HS-5 (cell line): ENCODE results near the gene SEPTIN12.

ENCODE experiments used
- DNase-seq: peaks from one replicate; pipeline ENCODE4 v3.0.0-alpha.2; 2012; ENCODE audit warnings: low read depth

Gene SEPTIN12

DNA sequence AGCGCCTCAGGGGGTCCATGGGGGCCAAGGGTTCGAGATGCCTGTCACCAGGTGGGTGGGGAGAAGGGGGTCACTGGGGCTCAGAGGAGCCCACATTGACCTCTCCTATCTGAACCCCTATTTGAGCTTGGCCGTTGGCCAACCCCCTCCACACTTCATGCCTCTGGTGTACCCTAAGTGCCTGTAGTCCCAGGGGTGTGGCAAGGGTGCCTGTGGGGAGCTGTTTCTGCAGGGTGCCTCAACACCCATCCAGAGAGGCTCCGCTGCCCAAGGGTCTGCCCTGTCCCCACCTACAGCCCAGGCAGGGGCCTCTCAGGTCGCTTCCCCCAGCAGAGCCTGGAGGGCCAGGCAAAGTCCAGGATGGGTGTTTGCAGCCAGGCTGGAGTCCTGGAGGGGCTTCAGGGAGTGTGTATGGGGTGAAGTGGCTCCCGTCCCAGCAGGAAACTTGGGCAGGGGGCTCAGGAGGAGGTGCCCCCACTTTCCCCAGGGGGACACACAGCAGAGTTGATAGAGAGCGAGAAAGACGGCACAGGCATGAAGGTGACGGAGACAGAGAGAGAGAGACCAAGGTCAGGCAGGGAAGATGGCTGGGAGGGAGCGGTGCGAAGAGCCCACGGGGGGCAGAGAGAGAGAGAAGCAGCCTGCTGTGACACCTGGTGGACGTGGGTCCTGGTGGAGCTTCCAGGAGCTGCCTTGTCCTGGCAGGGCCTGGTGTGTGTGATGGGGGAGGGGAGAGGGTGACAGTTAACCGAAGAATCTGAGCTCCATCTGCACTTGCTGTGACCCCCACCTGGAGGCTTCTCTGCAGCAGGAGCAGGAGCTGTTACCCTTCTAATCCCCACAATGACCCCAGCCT is at the start of gene SEPTIN12:
TSS of gene SEPTIN12 (minus strand) at position 719 of the 856 bp plus-strand sequence. CDS start at position 19, 700 bp downstream.
- no peak for DNase-seq

GRCh38 chr16:4836727-4837126 is 48.6 kb upstream of the SEPTIN12 start:
- no peak for DNase-seq

GRCh38 chr16:4833584-4833983 is 45.4 kb upstream of the SEPTIN12 start:
- no peak for DNase-seq

DNA sequence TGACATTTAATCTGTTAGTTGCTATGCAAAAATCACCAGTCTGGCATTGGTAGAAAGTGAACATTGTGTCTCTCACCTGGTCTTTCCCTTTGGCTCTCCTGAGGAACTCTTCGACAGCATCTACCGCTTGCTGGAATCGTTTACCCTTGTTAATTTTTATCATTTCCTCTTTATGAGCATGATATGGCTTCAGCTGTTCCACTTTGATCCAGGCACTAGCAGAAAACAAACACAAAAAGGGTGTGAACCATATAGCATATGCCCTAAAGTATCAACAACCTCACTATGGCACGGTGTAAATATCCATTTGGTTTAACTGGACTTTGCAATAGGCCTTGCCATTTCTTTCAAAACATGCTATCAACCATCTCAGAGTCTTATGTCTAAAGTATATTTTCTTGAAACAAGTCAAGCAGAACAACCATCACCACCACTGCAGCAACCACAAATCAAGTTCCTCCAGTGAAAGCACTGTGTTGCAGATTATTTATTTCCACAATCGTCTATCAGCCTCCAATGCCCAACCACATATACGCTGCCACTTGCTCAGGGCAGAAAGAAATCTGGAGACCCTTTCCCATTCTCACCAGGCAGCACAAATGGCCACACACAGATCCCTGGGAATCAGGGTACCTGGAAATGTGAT is 44.7 kb upstream of the SEPTIN12 start:
- DNase-seq: no peak

GRCh38 chr16:4831616-4832015 is 43.5 kb upstream of the SEPTIN12 start:
- DNase-seq: no peak

DNA sequence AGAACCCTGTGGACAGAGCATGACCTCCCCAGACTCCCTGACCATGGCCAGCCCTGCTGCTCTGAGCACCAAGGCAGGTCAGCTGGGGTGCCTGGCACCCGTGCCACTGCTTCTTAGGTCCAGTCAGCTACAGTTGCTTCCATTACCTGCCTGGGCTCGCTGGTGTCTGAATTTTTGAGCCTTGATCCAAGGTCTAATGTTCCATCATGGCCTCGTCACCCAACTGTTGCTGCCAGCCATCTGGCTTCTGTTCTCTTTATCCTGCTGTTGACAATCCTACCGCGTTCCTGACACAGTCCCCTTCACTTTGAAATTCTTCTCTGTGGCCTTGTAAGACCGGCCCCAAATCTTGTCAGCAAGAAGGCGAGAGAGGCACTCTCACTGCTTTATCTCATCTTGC is 42.3 kb upstream of the SEPTIN12 start:
- DNase-seq: no peak

DNA sequence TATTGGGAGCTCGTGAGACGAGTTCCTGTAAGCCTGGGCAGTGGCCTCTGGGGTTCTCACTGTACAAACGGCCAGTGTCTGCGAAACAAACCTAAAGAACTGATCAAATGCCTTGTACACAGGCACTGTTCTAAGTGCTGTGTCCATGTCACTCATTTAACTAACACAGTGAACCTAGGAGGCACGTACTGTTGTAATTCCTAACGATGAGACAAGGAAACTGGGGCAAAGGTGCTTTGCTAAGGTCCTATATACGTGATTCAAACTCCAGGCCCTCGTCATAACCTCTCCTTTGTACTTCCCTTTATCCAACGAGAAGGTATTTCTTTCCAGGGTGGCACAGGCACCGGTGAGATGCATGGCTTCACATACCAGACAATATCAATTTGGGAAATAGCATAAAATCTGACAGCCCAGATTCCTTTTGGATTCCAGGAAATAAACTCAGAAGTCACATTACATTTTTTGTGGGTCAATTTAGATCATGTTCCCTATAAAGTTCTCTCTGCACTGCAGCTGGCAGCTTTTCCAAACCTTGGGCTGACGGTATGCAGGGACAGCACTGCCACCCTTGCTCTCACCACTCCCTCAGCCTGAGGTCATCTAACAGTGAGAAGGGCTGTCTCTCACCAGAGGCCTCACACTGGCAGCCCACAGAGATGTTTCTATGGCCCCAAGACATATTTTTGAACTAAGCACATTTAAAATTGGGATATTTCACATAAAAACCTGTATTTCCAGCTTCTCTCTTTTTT is 40.6 kb upstream of the SEPTIN12 start:
- no peak for DNase-seq

GRCh38 chr16:4826980-4827379 is 38.8 kb upstream of the SEPTIN12 start:
- no peak for DNase-seq

GRCh38 chr16:4826526-4826925 is 38.4 kb upstream of the SEPTIN12 start:
- DNase-seq: no peak

GRCh38 chr16:4825196-4825595 is 37.1 kb upstream of the SEPTIN12 start:
- no peak for DNase-seq

DNA sequence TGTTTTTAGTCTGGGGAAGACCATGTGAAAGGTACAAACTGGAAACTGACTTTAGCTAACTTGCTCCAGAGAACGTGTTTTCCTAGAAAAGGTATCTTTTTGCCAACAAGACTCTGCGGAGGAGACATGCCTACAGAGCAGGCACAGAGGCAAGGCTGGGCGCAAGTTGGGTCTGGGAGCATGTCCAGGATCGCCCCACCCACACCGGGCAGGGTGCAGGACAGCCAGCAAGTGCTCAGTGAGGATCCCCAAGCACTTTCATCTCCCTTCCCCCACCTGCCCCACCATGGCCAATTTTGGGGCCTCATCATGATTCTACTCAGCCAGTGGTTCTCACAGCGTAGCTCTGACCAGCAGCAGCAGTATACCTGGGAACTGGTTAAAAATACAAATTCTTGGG is 32.5 kb upstream of the SEPTIN12 start:
- DNase-seq: no peak

DNA sequence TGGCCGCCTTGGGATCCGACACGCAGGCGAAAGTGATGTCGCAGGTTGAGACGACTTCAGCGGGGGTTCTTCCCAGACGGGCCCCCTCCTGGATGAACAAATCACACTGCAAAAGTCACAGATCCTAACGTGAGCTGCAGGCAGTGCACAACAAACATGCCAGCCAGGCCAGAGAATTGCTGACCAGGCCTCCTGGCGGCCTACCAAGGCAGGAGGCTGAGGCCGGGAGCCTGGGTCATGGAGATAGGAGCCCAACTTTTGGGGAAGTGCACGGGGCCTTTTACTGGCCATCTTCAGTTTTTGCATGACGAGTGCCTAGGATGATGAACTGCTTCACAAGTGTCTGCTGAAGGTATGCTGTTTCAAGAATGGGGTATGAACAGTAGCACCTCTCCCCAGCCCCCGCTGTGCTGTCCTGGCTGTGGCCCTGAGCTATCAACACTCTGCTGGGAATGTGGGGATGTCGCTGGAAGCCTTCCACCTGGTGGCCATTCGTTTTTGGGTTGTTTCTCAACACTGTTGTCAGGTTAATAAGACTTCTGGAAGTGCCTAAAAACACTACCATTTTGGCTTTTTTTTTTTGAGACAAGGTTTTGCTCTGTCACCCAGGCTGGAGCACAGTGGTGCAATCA is 26.5 kb upstream of the SEPTIN12 start:
- no peak for DNase-seq

- no peak for DNase-seq
Observed at GRCh38 chr16:4814046-4814445, 25.9 kb upstream of the SEPTIN12 start.

GRCh38 chr16:4813251-4814003 is 25.3 kb upstream of the SEPTIN12 start:
- no peak for DNase-seq

- DNase-seq: no peak
Observed at GRCh38 chr16:4811773-4812172, 23.6 kb upstream of the SEPTIN12 start.

- DNase-seq: no peak
Observed at GRCh38 chr16:4811242-4811641, 23.1 kb upstream of the SEPTIN12 start.

DNA sequence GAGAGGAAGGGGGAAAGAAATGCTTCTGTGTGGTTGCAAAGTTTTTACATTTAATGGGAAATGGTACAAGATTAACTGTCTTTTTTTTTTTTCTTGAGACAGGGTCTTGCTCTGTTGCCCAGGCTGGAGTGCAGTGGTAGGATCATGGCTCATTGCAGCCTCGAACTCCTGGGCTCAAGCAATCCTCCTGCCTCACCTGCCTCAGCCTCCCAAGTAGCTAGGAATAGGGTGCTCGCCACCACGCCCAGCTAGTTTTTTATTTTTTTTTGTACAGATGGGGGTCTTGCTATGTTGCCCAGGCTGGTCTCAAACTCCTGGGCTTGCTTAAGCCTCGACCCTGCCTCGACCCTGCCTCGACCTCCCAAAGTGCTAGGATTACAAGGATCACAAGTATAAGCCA is 18.1 kb upstream of the SEPTIN12 start:
- DNase-seq: no peak

- DNase-seq: no peak
Observed at GRCh38 chr16:4805231-4805630, 17.1 kb upstream of the SEPTIN12 start.

- DNase-seq: no peak
Observed at GRCh38 chr16:4803898-4804762, 16.0 kb upstream of the SEPTIN12 start.

- DNase-seq: no peak
Observed at GRCh38 chr16:4803401-4803844, 15.3 kb upstream of the SEPTIN12 start.
